UCSD-AML1 (cell line): ENCODE results near the gene LRP1-AS.

ENCODE experiments used
- DNase-seq: peaks from one replicate; lab custom pipeline; 2025; ENCODE audit not compliant: unreplicated experiment; lab: John Stamatoyannopoulos, UW

Gene LRP1-AS

DNA sequence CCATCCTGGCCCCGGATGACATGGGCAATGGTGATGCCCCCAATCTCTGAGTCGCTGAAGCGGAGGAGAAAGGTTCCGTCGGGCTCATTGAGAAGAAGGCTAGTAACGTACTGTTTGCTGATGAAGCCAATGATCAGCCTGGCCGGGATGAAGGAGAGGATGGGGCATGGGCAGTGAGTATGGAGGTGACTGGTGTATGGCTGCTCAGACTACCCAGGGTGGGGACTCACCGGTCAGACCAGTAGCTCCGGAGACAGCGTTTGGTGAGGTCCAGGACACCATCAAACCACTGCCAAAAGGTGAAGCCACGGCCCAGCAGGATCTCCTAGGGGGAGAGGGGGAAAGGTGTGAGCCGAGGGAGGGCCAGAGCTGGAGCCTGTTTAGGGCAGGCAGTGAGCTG lies 47.7 kb downstream of the LRP1-AS start:
- no peak for DNase-seq

DNA sequence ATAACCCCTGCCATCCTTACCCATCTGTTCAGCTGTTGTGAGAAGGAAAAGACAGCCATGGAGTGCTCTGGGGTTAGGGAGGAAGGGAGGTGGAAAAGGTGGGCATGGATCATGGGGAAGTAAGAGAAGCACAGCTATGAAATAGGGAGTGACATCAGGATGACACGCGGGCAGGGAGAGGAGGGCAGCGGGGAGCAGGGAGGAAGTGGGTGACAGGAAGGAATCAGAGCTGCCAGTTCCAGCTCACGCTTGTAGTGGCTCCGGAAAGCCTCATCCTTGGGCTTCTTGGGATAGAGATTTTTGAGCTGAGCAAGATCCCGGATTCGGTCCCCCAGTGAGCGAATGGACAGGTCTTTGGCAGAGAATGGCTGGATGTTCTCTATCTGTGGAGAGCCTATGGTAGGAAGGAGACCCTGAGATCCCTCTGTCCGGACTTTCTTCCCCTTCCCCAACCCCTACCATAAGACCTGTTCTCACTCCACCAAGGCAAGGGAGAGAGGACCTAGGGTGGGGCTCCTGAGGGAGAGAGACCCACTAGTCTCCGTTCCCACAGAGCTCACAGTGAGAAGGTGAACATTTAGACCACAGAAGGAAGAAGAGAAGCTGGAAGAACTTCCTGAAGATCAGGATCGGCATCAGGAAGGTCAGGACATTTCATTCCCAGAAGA lies 48.2 kb downstream of the LRP1-AS start:
- DNase-seq = no peak

DNA sequence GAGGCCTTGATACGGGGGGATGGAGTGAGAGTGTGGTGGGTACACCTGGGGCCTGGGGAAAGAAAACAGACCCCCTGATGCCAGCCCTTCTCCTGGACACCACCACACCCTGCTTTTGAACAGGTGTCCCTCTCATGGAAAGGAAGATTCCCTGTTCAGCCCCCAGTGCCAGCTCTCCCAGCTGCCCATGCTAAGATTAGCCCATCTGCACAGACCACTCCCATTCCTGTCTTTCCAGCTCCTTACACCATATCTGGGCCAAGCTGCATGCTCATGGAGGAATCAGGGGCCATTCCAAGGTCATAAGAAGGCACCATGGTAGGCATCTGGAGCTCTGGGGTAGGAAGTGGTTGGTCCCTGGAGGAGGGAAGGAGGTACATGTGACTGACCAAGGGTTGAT lies 48.9 kb downstream of the LRP1-AS start:
- no peak for DNase-seq

DNA sequence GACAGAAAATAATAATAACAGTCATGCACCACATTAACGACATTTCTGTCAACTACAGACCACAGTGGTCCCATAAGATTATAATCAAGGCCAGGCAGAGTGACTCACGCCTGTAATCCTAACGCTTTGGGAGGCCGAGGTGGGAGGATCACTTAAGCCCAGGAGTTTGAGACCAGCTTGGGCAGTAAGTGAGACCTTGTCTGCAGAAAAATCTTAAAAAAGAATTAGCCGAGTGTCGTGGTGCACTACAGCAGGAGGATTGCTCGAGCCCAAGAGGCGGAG lies 49.9 kb downstream of the LRP1-AS start:
- DNase-seq = no peak

DNA sequence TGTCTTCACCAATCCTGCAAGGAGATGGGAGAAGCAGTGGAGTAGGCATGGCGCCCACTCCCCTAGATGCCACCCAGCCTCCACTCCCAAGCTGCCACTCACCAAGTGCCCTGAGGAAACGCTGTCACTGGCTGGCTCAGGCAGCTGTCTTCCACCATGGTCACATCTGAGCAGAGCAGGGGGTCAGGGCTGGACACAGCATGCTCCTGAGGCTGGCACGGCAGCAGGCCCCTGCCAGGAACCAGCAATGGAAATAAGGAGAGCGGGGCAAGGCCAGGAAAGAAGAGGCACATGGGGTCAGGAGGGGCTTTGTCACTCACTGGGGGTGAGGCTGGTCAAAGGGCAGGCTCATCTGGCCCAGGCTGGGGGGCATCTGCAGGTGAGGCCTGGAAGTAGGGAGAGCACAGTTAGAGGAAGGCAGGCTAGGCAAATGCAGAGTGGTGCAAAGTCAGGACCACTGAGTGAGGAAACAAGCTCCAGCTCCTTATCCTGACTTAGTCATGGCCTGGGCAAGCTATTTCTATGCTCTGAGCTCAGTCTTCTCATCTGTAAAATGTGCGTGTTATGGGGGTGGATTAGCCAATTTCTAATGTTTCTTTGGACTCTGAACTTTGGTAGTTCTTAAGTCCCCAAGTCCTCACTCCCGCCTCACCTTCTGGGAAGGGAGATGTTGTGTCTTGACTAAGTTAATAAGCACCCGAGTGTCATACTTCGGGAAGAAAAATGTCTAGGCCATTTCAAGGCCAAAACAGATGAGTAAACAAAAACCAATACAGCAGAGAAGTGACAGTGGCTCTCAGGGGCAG lies 50.5 kb downstream of the LRP1-AS start:
- DNase-seq = no peak

DNA sequence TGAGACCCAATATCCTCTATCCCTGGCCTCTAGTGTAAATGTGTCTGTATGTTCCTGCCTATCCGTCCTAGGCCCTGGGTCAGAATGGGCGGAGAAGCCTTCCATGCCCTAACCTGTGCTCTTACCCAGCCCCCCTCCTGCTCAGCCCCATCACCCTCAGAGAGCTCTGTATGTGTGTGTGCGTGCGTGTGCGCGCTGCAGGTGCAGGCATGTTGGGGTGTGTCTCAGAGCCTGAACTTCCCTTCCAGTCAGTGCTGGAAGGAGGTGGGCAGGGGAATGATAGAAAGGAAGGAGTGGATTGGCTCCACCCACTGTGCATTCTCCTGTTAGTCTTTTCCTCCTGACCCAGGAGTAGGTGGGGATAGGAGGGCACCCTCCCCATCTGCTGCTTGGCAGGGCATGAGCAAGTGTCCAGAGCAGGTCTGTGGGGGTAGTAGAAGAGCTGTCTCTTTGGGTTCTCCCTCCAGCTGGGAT lies 51.3 kb downstream of the LRP1-AS start:
- no peak for DNase-seq

DNA sequence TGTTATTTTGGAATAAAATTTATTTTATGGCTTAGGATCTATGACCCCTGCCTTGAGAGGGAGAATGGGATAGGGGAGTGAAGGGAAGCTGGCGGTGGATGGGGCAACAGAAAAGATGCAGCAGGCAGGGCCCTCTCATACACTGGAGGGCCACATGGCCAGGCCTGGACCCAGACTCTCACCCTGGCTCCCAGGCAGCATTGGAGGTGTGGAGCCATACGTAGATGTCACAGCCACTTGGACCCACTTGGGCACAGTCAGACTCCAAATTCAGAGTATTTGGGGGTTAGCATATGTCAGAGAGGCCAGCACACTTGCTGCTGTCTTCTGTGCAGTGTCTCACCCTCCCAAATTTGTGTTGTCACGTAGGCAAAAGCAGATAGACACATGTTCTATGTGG lies 52.0 kb downstream of the LRP1-AS start:
- DNase-seq = no peak
